ENCODE results near the gene UBE2D4. TPM values are rescaled to one million over a fixed set of nuclear protein-coding genes. Genes with fewer than 3 reads are reported as not detected.
A peak's percentile ranks its signal among the peaks of the same experiment; 100 is the strongest.
"Not testable (repeated sequence)": the region's sequence is repeated elsewhere in the genome, so short reads cannot be mapped to it uniquely, and the experiment has no call there.

The UBE2D4 gene
- total RNA-seq, 2 donors from 2014 or later = 8.9 to 12.8 TPM

DNA sequence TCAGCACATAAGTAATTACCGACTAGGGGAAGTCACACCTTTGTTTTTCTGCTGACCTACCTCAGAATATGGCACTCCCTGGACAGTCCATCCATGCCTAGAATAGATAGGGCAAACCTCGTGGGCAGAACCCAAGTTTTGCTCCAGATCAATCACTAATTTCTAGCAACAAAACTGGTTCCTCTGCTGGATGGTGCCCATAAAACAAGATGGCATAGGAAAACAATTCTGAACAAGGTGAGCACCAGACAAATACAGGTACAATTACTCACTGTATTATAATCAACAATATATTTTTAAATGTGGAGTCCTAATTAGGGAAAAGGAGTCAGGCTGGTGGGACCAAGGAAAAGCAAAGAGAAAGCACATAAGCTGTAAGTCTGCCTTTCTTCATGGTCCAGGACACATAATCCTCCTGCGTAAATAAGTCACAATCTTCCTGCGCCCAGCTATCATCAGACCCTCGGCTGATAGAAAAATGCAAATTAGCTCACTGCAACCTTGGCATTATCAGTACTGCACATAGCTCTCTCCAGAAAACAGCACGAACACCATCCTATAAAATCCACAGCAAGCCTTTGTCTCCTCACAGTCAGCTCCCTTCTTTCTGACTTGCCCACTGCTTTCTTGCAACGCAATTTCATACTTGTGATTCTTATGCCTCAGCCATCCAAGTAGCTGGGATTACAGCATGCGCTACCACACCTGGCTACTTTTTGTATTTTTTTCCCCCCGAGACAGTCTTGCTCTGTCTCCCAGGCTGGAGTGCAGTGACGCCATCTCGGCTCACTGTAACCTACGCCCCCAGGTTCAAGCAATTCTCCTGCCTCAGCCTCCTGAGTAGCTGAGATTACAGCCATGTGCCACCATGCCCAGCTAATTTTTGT, 34.9 kb upstream of the UBE2D4 start:
- Histone ChIP-seq H3K9ac (ENCODE audit: low read depth in 2 of 2, low read length in 2 of 2) (no peak overlapping the region), H3K27ac (no peak overlapping the region), H3K27me3 (no peaks in the 10 kb centered on the region), H3K9me3 (no peaks in the 10 kb centered on the region), H3K4me1 (no peaks in the 10 kb centered on the region), H3K36me3 (no peaks in the 10 kb centered on the region), H3K4me3 (no peak overlapping the region)
- intact Hi-C loops (cut with DNase I) = no loop called here
- TF ChIP-seq CTCF (IDR thresholded peaks at IDR 0.05) = no peak
- DNase-seq = no peak

GRCh38 chr7:43895847-43896415, 30.3 kb upstream of the UBE2D4 start:
- H3K4me3 ChIP-seq = no peak overlapping the region
- no peak for TF ChIP-seq CTCF (IDR thresholded peaks at IDR 0.05)
- DNase-seq = no peak
- H3K9ac ChIP-seq (ENCODE audit: low read depth in 2 of 2, low read length in 2 of 2) = no peak overlapping the region
- H3K36me3 ChIP-seq = no peaks in the 10 kb centered on the region
- no peak overlapping the region for H3K27ac ChIP-seq
- no peaks in the 10 kb centered on the region for H3K9me3 ChIP-seq
- H3K4me1 ChIP-seq = no peaks in the 10 kb centered on the region
- intact Hi-C loops (cut with DNase I) = no loop called here
- H3K27me3 ChIP-seq = no peaks in the 10 kb centered on the region

- H3K27ac ChIP-seq; H3K4me3 ChIP-seq; intact Hi-C loops (cut with DNase I); H3K9me3 ChIP-seq; DNase-seq; H3K4me1 ChIP-seq; H3K36me3 ChIP-seq; H3K9ac ChIP-seq (ENCODE audit: low read depth in 2 of 2, low read length in 2 of 2); H3K27me3 ChIP-seq: not testable (repeated sequence)
These were observed 27.7 kb upstream of the UBE2D4 start for GRCh38 chr7:43898571-43898970.

- Histone ChIP-seq H3K27ac (no peak overlapping the region), H3K4me1 (peaks cover 6% of the 10 kb centered on the region), H3K4me3 (no peak overlapping the region), H3K9ac (ENCODE audit: low read depth in 2 of 2, low read length in 2 of 2) (no peak overlapping the region), H3K9me3 (no peaks in the 10 kb centered on the region), H3K27me3 (no peaks in the 10 kb centered on the region), H3K36me3 (no peaks in the 10 kb centered on the region)
- no peak for DNase-seq
- intact Hi-C loops (cut with DNase I) = no loop called here
- TF ChIP-seq CTCF (IDR thresholded peaks at IDR 0.05) = no peak
These were observed 23.6 kb upstream of the UBE2D4 start for GRCh38 chr7:43902542-43903054.

DNA sequence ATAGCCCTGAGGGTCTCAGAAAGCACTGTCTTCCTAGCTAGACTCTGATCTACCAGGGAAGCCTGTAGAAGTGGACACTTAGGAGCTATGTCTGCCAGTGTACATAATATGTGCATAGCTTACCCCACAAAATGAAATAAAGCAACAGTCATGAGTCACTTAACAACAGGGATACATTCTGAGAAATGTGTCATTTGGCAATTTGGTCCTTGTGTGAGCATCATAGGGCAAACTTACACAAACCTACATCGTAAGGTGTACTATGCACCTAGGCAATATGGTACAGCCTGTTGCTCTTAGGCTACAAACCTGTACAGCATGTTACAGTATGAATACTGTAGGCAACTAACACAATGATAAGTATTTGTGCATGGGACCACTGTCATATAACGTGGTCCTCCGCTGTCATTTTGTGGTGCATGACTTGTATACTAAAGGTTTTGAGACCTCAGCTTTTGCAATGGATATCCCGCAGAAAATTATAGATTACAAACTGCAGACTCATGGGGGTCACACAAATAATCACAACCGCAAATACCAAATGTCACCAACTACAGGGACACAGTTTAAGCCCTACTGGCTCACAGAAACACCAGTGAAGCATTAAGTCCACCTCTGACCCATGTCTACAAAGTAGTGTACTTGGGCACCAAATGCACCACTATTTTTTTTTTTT, 21.6 kb upstream of the UBE2D4 start:
- Histone ChIP-seq H3K9me3 (no peaks in the 10 kb centered on the region), H3K27ac (peak overlapping the region; percentile 75), H3K36me3 (no peaks in the 10 kb centered on the region), H3K4me1 (peaks cover 6% of the 10 kb centered on the region), H3K27me3 (no peaks in the 10 kb centered on the region), H3K9ac (ENCODE audit: low read depth in 2 of 2, low read length in 2 of 2) (peak overlapping the region in 1 of 2 donors; percentile 90), H3K4me3 (no peak overlapping the region)
- intact Hi-C loops (cut with DNase I) = no loop called here
- DNase-seq = no peak
- TF ChIP-seq CTCF (IDR thresholded peaks at IDR 0.05) = no peak
